M059J (cell line): ENCODE data around the gene ZKSCAN7. TPM values are rescaled to one million over a fixed set of nuclear protein-coding genes. Genes with fewer than 3 reads are reported as not detected.
"Not testable (repeated sequence)": the region's sequence is repeated elsewhere in the genome, so short reads cannot be mapped to it uniquely, and the experiment has no call there.

Source experiments
- DNase-seq: peaks from one replicate; pipeline ENCODE4 v3.0.0-alpha.2; 2012; ENCODE audit warnings: low read depth
- total RNA-seq: library from RNA; depleted of rRNA; stranded (reverse); fragments of >200 nt; shearing (Covaris generic); gene quantifications from 2 replicates; pipeline ENCODE4 v1.2.3, GENCODE V29; 2014; rRNA removed

Gene ZKSCAN7
- total RNA-seq = 1.2 and 1.9 TPM in 2 replicates

DNA sequence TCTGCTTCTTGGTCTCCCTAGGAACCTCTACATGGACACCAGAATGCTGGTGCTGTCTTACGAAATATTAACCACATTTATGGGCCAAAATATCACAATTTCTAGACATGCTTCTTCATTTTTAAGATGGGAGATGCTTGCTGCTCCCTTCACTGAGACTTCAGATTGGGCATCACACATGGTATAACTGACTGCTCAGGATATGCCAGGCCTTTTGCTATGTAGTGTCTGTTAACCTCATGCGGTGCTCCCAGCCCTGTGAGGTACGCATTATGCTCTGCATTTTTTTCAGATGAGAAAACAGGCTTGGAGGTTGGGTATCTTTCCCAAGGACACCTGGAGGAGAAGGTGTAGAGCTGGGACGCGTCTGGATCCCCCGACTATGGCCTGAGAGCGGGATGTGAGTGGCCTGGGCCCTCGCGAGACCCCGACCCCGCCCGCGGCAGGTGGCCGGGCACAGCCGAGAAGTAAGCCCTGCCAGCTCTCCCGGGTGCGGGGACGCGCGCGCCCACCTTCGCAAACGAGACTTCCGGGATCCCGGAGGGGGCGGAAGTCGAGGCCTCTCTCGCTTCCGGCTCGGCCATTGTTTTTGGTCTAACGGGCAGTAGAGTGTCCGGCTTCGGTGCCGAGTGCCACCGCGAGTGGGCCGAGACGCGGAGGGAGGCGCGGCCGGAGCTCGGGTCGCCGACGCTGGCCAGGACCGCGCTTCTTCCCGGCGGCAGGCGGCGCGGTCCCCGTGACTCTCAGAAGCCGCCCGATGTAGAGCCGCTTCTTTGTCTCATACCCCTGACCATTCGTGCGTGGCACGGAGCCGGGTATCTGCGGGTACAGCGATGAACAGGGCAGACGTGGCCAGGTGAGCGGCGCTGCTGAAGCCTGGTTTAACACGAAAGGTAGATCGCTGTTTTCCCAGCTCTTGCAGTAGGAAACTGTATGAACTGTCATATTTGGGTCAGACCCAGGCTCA is at the start of gene ZKSCAN7:
TSS of gene ZKSCAN7 (plus strand) at position 568 of the 967 bp plus-strand sequence. CDS start 1,855 bp downstream, outside the sequence.
- peak; percentile 29 for DNase-seq

- DNase-seq = no peak
These were observed 48.4 kb upstream of the ZKSCAN7 start for GRCh38 chr3:44506556-44506955.

- DNase-seq = no peak
These were observed 48.0 kb upstream of the ZKSCAN7 start for GRCh38 chr3:44506961-44507360.

- DNase-seq = no peak
These were observed 45.5 kb upstream of the ZKSCAN7 start for GRCh38 chr3:44509393-44509921.

GRCh38 chr3:44510000-44510368 is 45.0 kb upstream of the ZKSCAN7 start:
- DNase-seq = peak; percentile 24

- DNase-seq = no peak
These were observed 43.8 kb upstream of the ZKSCAN7 start for GRCh38 chr3:44511238-44511566.

- DNase-seq = no peak
These were observed 41.5 kb upstream of the ZKSCAN7 start for GRCh38 chr3:44513513-44513912.

- DNase-seq = no peak
These were observed 38.8 kb upstream of the ZKSCAN7 start for GRCh38 chr3:44516230-44516629.

GRCh38 chr3:44518782-44519156 is 36.2 kb upstream of the ZKSCAN7 start:
- no peak for DNase-seq

- DNase-seq = no peak
These were observed 33.3 kb upstream of the ZKSCAN7 start for GRCh38 chr3:44521721-44522120.

GRCh38 chr3:44522494-44522933 is 32.5 kb upstream of the ZKSCAN7 start:
- peak; percentile 2 for DNase-seq

DNA sequence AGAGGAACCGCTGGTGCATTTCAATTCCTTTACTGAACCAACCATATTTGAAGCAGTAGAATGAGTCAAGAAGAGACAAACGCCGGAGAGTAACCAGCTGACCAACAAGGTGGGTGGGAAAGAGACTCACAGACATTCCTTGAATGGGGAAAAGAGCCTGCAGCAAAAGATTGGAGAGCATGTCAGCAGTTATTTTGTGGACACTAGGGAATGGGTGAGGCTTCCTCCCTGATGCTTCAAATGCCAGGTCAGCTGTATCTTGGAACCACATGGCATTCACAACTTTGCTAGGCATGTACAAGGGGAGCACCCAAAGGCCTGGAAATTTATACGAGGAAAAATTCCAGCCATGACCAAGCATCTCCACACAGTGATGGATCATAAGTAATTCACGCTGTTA is 29.9 kb upstream of the ZKSCAN7 start:
- DNase-seq = no peak

- peak; percentile 7 for DNase-seq
These were observed 25.1 kb upstream of the ZKSCAN7 start for GRCh38 chr3:44529927-44530326.

DNA sequence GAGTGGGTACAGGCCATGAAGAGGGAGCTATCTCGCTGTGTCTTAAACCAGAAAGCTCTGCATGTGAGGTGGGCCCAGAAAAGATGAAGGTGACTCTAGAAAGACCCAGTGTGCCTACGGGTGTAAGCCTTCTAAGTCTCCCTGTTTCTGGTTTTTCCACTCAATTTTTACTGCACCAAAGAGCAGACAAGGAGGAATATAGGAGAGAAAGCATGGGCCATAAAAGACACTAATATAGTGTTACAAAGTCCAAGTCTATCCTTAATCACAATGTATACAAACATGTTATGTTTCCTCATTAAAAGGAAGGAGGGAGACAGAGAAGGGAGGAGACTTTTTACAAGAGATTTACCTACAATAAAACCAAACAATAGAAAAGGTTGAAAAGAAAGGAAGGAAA is 24.1 kb upstream of the ZKSCAN7 start:
- DNase-seq = no peak

DNA sequence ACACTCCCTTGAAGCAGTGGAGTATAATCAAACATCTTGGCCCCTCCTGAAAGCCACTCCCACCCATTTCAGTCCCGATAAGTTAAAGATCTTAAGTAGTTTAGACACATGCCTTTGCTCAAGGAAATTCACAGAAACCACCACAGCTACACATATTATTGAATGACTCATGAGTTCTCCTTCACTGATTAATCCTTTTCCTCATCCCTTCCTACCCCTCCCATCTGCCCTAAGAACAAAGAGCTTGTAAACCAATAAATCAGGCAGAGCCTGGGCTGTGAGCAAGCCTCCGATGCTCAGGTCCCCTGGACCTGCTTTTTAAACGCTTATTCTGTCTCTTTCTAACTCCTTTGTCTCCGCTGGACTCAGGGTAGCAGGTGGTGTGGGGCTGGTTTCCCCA is 20.3 kb upstream of the ZKSCAN7 start:
- DNase-seq = peak; percentile 42

DNA sequence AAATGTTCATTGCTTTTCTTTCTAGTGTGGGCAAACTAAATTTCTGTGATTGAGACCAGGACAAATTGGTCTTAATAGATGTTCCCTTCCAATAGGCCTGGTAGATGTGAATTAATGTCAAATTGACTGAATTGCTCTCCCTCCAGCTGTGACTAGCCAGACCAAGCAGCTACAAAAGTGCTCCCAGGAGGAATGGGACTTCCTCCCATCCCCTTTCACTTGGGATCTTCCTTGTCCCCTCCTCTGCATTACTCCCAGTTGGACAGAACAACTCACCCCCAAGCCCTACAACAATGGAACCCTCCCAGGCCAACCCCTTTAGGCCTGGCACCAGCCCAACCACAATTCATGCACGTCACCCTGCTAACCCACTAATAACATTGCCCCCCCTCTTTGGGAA is 19.6 kb upstream of the ZKSCAN7 start:
- no peak for DNase-seq

DNA sequence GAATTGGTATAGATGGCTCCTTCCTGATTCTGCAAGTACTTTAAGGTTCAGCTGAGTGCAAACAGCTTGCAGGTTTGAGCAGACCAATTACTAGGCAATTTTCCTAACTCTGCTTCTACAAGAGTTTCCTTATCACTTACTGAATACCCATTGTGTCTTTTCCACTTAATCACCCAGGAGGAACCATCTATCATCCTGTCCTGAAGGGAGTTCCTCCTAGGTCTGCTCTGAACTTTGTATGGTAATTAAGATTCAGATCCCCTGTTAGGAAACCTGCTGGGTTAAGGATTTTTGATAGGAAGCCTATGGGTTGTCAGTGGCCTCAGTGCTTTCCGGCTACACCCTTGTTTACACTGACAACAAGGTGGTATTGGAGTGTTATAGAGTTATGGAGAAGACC is 10.2 kb upstream of the ZKSCAN7 start:
- DNase-seq = not testable (repeated sequence)

GRCh38 chr3:44555723-44556122 is 730 bp downstream of the ZKSCAN7 start:
- no peak for DNase-seq

GRCh38 chr3:44557074-44557473 is 2.1 kb downstream of the ZKSCAN7 start:
- no peak for DNase-seq

DNA sequence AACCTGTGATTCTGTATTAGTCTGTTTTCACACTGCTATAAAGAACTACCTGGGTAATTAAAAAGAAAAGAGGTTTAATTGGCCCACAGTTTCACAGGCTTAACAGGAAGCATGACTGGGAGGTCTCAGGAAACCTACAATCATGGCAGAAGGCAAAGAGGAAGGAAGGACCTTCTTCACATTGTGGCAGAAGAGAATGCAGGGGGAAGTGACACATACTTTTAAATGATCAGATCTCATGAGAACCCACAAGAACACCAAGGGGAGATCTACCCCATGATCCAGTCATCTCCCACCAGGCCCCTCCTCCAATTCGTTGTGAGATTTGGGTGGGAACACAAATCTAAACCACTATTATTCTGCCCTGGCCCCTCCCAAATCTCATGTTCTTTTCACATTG is 6.1 kb downstream of the ZKSCAN7 start:
- DNase-seq = no peak

GRCh38 chr3:44562147-44562546 is 7.2 kb downstream of the ZKSCAN7 start:
- no peak for DNase-seq

GRCh38 chr3:44568561-44568960 is 13.6 kb downstream of the ZKSCAN7 start:
- DNase-seq = peak; percentile 18

- DNase-seq = no peak
These were observed 16.0 kb downstream of the ZKSCAN7 start for GRCh38 chr3:44571024-44571423.
